Hepatocyte (in vitro differentiated cells): Measurements from ENCODE around the gene DNAJB12.

ENCODE experiments used
- CTCF ChIP-seq: fragments of 200-600 bp; sonication (generic); IDR thresholded peaks from 2 replicates; pipeline ENCODE4 v1.5.1; 2016; ENCODE audit warnings: antibody characterized with exemption, mild to moderate bottlenecking; ENCODE audit not compliant: poor library complexity
- EZH2 ChIP-seq: fragments of 200-600 bp; sonication (generic); IDR thresholded peaks from 2 replicates; pipeline ENCODE4 v1.6.1; 2016; ENCODE audit warnings: antibody characterized with exemption, mild to moderate bottlenecking, borderline replicate concordance

- TF ChIP-seq CTCF = no peak
- TF ChIP-seq EZH2 = no peak
Observed at GRCh38 chr10:72367301-72367960, 12.7 kb upstream of the DNAJB12 start.
